Thoracic aorta (tissue), 2 donors: ENCODE data around the gene KCNJ13. TPM values are rescaled to one million over a fixed set of nuclear protein-coding genes. Genes with fewer than 3 reads are reported as not detected.

Source experiments
- ATAC-seq: fragments of 150-250 bp; one replicate; pipeline ENCODE4 v1.8.0; 2017; ENCODE audit warnings: low read depth; ENCODE audit not compliant: insufficient number of reproducible peaks, low FRiP score
- DNase-seq: peaks from one replicate; pipeline ENCODE4 v3.0.0-alpha.2; 2020; ENCODE audit warnings: low spot score
- H3K27ac ChIP-seq, 2 donors: fragments of 200-600 bp; sonication (generic); 1 replicate in 1 of 2; 2 replicates in 1 of 2; pipeline ENCODE4 v1.5.1; 2016; ENCODE audit warnings: mild to moderate bottlenecking in 2 of 2, moderate library complexity in 2 of 2
- H3K27me3 ChIP-seq: fragments of 200-600 bp; sonication (generic); replicated peaks from 2 replicates; pipeline ENCODE4 v1.6.0; 2016; ENCODE audit warnings: mild to moderate bottlenecking; ENCODE audit not compliant: insufficient read depth
- H3K36me3 ChIP-seq: fragments of 200-600 bp; sonication (generic); one replicate; pipeline ENCODE4 v1.5.1; 2016
- H3K4me1 ChIP-seq, 2 donors: fragments of 200-600 bp; sonication (generic); 1 replicate in 1 of 2; 2 replicates in 1 of 2; pipeline versions ENCODE4 v1.5.1 to v1.6.0; 2016; ENCODE audit warnings: low read depth in 2 of 2, mild to moderate bottlenecking in 1 of 2; ENCODE audit not compliant: control insufficient read depth in 1 of 2
- H3K4me3 ChIP-seq: fragments of 200-600 bp; sonication (generic); 2 replicates; pipeline ENCODE4 v1.5.1; 2016; ENCODE audit warnings: mild to moderate bottlenecking
- H3K9me3 ChIP-seq: fragments of 200-600 bp; sonication (generic); 2 replicates; pipeline ENCODE4 v1.5.1; 2016
- total RNA-seq, 2 donors: library from RNA; depleted of rRNA; stranded (reverse); fragments of >200 nt; gene quantifications; one replicate each; pipeline versions ENCODE4 v1.1.0 to v1.2.3, GENCODE V29; 2016
- TF ChIP-seq, protein P1 (sequence below): fragments of 200-600 bp; sonication (generic); IDR thresholded peaks from one replicate; pipeline ENCODE4 v1.5.1; 2019; ENCODE audit warnings: antibody characterized with exemption

The KCNJ13 gene
- total RNA-seq, 2 donors from 2014 or later: not detected

DNA sequence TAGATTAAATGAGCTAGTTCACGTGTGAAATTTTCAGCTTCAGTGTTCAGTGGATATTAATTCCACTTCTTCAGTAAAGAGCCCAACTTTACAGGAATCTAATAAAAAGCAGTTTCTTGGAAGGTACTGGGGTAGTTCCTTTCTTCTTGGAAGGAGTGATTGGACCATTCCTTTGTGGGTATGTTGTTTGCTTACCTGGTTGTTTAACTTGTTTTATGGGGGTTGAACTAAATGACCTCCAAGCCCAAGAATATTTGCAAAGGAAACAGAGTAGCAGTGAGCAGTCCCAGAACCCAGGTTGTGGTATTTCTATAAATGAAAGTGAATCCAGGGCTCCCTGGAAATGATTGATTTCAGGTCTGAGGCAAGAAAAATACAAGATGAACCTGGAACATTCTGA lies 31.4 kb downstream of the KCNJ13 start:
- Histone ChIP-seq H3K27ac (no peak overlapping the region), H3K36me3 (peaks cover 19% of the 10 kb centered on the region), H3K4me3 (no peak overlapping the region), H3K9me3 (no peaks in the 10 kb centered on the region), H3K27me3 (no peaks in the 10 kb centered on the region), H3K4me1 (no peaks in the 10 kb centered on the region)
- DNase-seq (no peak), ATAC-seq (no peak)
- TF ChIP-seq, protein P1, sequence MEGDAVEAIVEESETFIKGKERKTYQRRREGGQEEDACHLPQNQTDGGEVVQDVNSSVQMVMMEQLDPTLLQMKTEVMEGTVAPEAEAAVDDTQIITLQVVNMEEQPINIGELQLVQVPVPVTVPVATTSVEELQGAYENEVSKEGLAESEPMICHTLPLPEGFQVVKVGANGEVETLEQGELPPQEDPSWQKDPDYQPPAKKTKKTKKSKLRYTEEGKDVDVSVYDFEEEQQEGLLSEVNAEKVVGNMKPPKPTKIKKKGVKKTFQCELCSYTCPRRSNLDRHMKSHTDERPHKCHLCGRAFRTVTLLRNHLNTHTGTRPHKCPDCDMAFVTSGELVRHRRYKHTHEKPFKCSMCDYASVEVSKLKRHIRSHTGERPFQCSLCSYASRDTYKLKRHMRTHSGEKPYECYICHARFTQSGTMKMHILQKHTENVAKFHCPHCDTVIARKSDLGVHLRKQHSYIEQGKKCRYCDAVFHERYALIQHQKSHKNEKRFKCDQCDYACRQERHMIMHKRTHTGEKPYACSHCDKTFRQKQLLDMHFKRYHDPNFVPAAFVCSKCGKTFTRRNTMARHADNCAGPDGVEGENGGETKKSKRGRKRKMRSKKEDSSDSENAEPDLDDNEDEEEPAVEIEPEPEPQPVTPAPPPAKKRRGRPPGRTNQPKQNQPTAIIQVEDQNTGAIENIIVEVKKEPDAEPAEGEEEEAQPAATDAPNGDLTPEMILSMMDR: no peak

DNA sequence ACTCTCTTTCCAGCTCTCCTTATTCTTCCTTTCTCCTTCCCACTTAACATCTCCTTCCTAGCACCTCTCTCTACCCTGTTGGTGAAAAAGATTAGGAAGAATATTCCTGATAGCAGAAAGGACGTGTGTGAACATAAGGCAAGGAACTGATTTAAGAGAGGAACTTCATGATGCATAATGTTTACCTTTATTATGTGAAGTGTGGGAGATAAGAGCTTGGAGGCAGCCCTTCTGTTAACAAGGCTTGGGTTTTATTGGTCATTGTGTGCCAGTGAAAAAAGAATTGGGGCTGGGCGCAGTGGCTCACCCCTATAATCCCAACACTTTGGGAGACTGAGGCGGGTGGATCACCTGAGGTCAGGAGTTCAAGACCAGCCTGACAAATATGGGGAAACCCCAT lies 34.4 kb downstream of the KCNJ13 start:
- DNase-seq: no peak
- Histone ChIP-seq H3K27me3 (no peaks in the 10 kb centered on the region), H3K4me1 (no peaks in the 10 kb centered on the region), H3K36me3 (no peaks in the 10 kb centered on the region), H3K9me3 (no peaks in the 10 kb centered on the region), H3K4me3 (no peak overlapping the region), H3K27ac (no peak overlapping the region)
- ATAC-seq: no peak
- TF ChIP-seq, protein P1: no peak

DNA sequence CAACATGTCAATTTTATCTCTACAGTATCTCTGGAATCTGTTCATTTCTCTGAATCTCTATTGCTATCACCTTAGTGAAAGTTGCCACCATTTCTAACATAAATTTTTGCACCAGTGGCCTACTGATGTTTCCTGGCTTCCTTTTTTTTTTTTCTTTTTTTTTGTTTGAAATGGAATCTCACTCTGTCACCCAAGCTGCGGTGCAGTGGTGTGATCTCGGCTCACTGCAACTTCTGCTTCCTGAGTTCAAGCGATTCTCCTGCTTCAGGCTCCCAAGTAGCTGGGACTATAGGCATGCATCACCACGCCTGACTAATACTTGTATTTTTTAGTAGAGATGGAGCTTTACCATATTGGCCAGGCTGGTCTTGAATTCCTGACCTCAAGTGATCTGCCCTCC lies 35.1 kb downstream of the KCNJ13 start:
- TF ChIP-seq, protein P1: no peak
- Histone ChIP-seq H3K4me3 (no peak overlapping the region), H3K36me3 (no peaks in the 10 kb centered on the region), H3K9me3 (no peaks in the 10 kb centered on the region), H3K4me1 (no peaks in the 10 kb centered on the region), H3K27me3 (no peaks in the 10 kb centered on the region), H3K27ac (no peak overlapping the region)
- DNase-seq (no peak), ATAC-seq (no peak)

DNA sequence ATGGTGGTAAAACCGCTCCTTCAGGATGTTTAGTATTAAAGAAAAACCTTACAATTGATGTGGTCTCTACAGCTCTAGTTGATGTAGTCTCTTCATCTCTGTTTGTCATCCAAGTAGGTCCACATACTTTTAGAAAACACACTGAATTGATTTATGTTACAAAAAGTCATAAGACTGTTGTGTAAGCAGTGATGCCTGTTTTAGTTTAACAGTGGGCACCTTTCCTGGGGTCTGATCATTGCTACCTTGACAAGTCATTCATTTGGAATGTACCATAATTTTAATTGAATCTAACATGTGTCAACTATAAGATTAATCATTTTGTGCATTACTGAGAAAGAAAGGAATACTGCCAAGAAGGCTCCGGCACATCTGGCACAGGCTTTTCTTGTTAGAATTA lies 44.9 kb downstream of the KCNJ13 start:
- DNase-seq (no peak), ATAC-seq (no peak)
- peaks cover 3% of the 10 kb centered on the region for H3K36me3 ChIP-seq
- TF ChIP-seq, protein P1: no peak
- H3K4me3 ChIP-seq: no peak overlapping the region
- peaks cover 5 to 13% of the 10 kb centered on the region in 2 donors for H3K4me1 ChIP-seq
- H3K9me3 ChIP-seq: no peaks in the 10 kb centered on the region
- no peaks in the 10 kb centered on the region for H3K27me3 ChIP-seq
- no peak overlapping the region for H3K27ac ChIP-seq

DNA sequence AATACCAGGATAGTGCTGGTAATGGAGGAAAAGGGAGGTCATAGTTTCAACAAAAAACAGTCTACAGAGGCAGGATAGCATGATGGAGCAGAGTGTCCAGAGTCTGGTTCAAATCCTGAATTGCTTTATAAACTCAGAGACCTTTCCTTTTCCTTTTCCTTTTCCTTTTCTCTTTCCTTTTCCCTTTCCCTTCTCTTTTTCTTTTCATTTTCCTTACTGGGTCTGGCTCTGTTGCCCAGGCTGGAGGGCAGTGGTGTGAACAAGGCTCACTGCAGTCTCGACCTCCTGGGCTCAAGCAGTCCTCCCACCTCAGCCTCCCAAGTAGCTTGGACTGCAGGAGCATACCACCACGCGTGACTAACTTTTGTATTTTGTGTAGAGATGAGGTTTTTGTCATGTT lies 47.6 kb downstream of the KCNJ13 start:
- Histone ChIP-seq H3K4me3 (no peak overlapping the region), H3K4me1 (peaks cover 5 to 13% of the 10 kb centered on the region in 2 donors), H3K27ac (no peak overlapping the region), H3K36me3 (peaks cover 5% of the 10 kb centered on the region), H3K27me3 (no peaks in the 10 kb centered on the region), H3K9me3 (no peaks in the 10 kb centered on the region)
- TF ChIP-seq, protein P1: no peak
- ATAC-seq (no peak), DNase-seq (no peak)
